CD4-positive, CD25-positive, alpha-beta regulatory T cell (primary cell): ENCODE data around the gene USP4. TPM values are rescaled to one million over a fixed set of nuclear protein-coding genes. Genes with fewer than 3 reads are reported as not detected.

Source experiments
- ATAC-seq, 2 donors: fragments of 150-1000 bp; cut with Tn5 transposase; one replicate each; pipeline ENCODE4 v1.10.0; 2021; ENCODE audit warnings: low read depth in 2 of 2, moderate number of reproducible peaks in 2 of 2, moderate library complexity in 1 of 2
- DNase-seq, 3 donors: peaks; one replicate each; pipeline versions ENCODE4 v3.0.0 to v3.0.0-alpha.2; 2012 to 2022; ENCODE audit warnings: mixed read lengths in 1 of 3
- H3K27ac ChIP-seq: one replicate; pipeline ENCODE4 v1.7.0; 2013; ENCODE audit warnings: mild to moderate bottlenecking, low read length; ENCODE audit not compliant: insufficient read depth, poor library complexity, severe bottlenecking
- H3K27me3 ChIP-seq: one replicate; pipeline ENCODE4 v1.7.0; 2013; ENCODE audit warnings: low read length; ENCODE audit not compliant: control insufficient read depth, insufficient read depth
- H3K36me3 ChIP-seq: one replicate; pipeline ENCODE4 v1.7.0; 2013; ENCODE audit warnings: mild to moderate bottlenecking, low read length, moderate library complexity; ENCODE audit not compliant: control insufficient read depth, insufficient read depth
- H3K4me1 ChIP-seq: 2 replicates; pipeline ENCODE4 v1.7.0; 2013; ENCODE audit warnings: mild to moderate bottlenecking, low read length; ENCODE audit not compliant: insufficient read depth, control insufficient read depth, poor library complexity, severe bottlenecking
- H3K4me3 ChIP-seq: one replicate; pipeline ENCODE4 v1.7.0; 2013; ENCODE audit warnings: low read depth, mild to moderate bottlenecking, low read length, moderate library complexity
- H3K9me3 ChIP-seq, 2 experiments: 1 replicate in 1 of 2; 2 replicates in 1 of 2; pipeline ENCODE4 v1.7.0; 2013; ENCODE audit warnings: low read length in 2 of 2, mild to moderate bottlenecking in 1 of 2, moderate library complexity in 1 of 2; ENCODE audit not compliant: control insufficient read depth in 2 of 2
- H3K27ac Mint-ChIP-seq, 3 donors: one replicate each; pipeline ENCODE4 v1.8.0; 2020 to 2022; ENCODE audit warnings: mild to moderate bottlenecking in 3 of 3, mixed read lengths in 3 of 3, moderate library complexity in 2 of 3
- H3K27me3 Mint-ChIP-seq: one replicate; pipeline ENCODE4 v1.8.0; 2022; ENCODE audit warnings: mild to moderate bottlenecking, mixed read lengths
- H3K36me3 Mint-ChIP-seq: one replicate; pipeline ENCODE4 v1.8.0; 2020; ENCODE audit warnings: mixed read lengths
- H3K4me1 Mint-ChIP-seq, 4 donors: one replicate each; pipeline ENCODE4 v1.8.0; 2020 to 2022; ENCODE audit warnings: mixed read lengths in 4 of 4, mild to moderate bottlenecking in 1 of 4
- H3K4me3 Mint-ChIP-seq, 4 donors: one replicate each; pipeline ENCODE4 v1.8.0; 2020 to 2022; ENCODE audit warnings: mild to moderate bottlenecking in 4 of 4, mixed read lengths in 4 of 4, moderate library complexity in 3 of 4
- H3K9me3 Mint-ChIP-seq, 7 donors: one replicate each; pipeline ENCODE4 v1.8.0; 2020 to 2022; ENCODE audit warnings: mixed read lengths in 7 of 7, mild to moderate bottlenecking in 3 of 7, moderate library complexity in 2 of 7
- polyA plus RNA-seq, 4 donors: library from polyadenylated mRNA; unstranded; fragments of 300-500 nt; fragmentation: Illumina TruSeq; gene quantifications; one replicate each; pipeline ENCODE4 v1.2.3, GENCODE V29; 2021
- total RNA-seq: library from RNA; stranded (reverse); gene quantifications from one replicate; pipeline ENCODE4 v1.2.3, GENCODE V29; 2022

USP4 gene, protein sequence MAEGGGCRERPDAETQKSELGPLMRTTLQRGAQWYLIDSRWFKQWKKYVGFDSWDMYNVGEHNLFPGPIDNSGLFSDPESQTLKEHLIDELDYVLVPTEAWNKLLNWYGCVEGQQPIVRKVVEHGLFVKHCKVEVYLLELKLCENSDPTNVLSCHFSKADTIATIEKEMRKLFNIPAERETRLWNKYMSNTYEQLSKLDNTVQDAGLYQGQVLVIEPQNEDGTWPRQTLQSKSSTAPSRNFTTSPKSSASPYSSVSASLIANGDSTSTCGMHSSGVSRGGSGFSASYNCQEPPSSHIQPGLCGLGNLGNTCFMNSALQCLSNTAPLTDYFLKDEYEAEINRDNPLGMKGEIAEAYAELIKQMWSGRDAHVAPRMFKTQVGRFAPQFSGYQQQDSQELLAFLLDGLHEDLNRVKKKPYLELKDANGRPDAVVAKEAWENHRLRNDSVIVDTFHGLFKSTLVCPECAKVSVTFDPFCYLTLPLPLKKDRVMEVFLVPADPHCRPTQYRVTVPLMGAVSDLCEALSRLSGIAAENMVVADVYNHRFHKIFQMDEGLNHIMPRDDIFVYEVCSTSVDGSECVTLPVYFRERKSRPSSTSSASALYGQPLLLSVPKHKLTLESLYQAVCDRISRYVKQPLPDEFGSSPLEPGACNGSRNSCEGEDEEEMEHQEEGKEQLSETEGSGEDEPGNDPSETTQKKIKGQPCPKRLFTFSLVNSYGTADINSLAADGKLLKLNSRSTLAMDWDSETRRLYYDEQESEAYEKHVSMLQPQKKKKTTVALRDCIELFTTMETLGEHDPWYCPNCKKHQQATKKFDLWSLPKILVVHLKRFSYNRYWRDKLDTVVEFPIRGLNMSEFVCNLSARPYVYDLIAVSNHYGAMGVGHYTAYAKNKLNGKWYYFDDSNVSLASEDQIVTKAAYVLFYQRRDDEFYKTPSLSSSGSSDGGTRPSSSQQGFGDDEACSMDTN
- total RNA-seq (122 TPM), polyA plus RNA-seq (10 to 100 TPM; 58.2 to 64.7 (median 59.3) TPM)

DNA sequence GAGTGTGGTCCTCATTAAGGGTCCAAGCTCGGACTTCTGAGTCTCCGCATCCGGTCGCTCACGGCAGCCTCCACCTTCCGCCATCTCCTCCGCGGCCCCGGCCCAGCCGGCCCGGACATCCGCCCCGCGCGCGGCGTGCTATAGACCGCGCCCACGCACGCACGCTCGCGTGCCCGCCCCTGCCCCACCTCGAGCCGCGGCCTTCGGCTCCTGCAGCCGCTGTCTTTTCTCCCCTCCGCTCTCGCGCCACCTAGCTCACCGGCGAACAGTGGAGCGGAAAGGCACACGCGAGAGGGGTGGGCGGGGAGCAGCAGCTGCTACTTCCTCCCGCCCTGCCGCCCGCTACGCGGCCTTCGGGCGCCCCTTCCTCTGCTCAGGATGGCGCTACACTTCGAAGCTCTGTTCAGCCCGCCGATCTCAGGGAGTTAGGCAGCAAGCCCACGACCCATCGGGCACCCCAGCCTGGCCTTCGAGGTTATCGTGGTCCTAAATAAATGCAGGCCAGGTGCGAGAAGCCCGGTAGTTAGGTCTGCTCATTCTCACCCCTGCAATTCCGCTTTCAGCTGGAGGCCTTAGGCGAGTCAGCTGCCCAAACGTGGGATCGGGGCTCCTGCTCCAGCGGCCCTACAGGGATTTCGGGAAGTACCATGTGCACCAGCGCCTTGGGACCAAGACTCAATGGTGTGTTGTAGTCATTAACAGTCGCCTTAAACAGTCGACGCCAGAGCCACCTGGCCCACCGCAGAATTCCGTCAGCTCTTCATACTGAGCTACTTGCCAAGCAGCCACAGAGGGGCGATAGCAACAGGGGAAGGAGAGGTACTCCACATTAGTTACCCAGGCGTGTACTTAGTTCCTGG, at the start of gene USP4:
TSS of gene USP4 (minus strand) at position 113 of the 860 bp plus-strand sequence. CDS start at position 84, 29 bp downstream.
- H3K36me3 Mint-ChIP-seq: peaks cover 8% of the 10 kb centered on the region
- peaks cover 24 to 56% (median 41%) of the 10 kb centered on the region in 4 donors for H3K4me1 Mint-ChIP-seq
- peak within 1 kb of the TSS; percentile 83 to 98 (median 96) for H3K4me3 Mint-ChIP-seq
- H3K9me3 Mint-ChIP-seq: no peaks in the 10 kb centered on the region
- Histone ChIP-seq H3K4me3 (peak within 1 kb of the TSS; percentile 90), H3K27me3 (no peaks in the 10 kb centered on the region), H3K4me1 (peaks cover 51% of the 10 kb centered on the region), H3K9me3 (no peaks in the 10 kb centered on the region), H3K36me3 (peaks cover 13% of the 10 kb centered on the region), H3K27ac (peak within 1 kb of the TSS; percentile 98)
- DNase-seq (peak; percentile 87 to 98 (median 92)), ATAC-seq (peak; percentile 91 to 93)
- peak within 1 kb of the TSS; percentile 95 to 99 (median 98) for H3K27ac Mint-ChIP-seq
- H3K27me3 Mint-ChIP-seq: no peaks in the 10 kb centered on the region

DNA sequence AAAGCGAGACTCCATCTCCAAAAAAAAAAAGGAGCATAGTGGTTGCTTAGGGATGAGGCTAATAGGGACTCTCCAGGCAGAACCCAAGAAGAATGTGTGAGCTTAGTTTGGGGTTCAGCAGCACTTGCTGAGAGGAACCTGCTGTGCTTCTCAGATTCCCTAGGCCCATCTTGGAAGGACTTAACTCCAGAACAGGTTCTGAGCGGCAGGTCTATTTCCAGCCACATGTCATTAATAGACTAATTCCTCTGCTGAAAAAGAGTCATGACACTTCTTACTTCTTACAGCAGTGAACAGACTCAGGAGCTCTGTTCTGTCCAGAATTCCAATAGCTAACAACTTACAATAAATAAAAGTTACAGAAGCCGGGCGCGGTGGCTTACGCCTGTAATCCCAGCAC, 49.4 kb upstream of the USP4 start:
- Histone ChIP-seq H3K27me3 (no peaks in the 10 kb centered on the region), H3K36me3 (peaks cover 8% of the 10 kb centered on the region), H3K9me3 (no peaks in the 10 kb centered on the region), H3K4me3 (no peak overlapping the region), H3K27ac (no peak overlapping the region), H3K4me1 (peaks cover 38% of the 10 kb centered on the region)
- Mint-ChIP-seq H3K4me1 (peaks cover 15 to 79% (median 39%) of the 10 kb centered on the region in 4 donors), H3K27me3 (no peaks in the 10 kb centered on the region), H3K36me3 (peaks cover 11% of the 10 kb centered on the region), H3K27ac (no peak overlapping the region), H3K9me3 (no peaks in the 10 kb centered on the region), H3K4me3 (peak overlapping the region in 1 of 4 donors; percentile 50)
- ATAC-seq: no peak
- no peak for DNase-seq

DNA sequence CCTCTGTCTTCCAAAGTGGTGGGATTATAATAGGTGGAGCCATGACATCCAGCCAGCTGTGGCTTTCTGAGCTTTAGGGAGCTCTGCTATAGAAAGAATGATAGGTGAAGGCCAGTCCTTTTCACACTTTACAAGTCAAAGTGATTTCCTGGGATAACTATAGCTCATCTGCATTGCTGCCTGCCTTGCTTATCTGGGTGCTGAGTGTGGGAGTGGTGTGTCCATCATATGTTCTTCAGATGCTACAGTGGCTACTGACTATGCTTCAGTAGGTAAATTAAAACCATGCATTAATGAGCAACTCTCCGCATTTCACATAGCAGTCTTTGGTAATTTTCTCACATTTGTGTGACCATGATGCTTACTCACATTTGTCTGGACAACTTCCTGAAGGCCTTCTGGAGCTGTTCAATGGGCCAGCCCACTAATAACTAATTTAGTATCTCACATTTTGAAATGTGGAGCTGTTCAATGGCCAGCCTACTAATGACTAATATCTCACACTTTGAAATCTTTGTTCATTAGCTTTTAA, 48.5 kb upstream of the USP4 start:
- Mint-ChIP-seq H3K27me3 (no peaks in the 10 kb centered on the region), H3K9me3 (no peaks in the 10 kb centered on the region), H3K36me3 (peaks cover 10% of the 10 kb centered on the region), H3K4me3 (peak overlapping the region in 2 of 4 donors; percentile 3 to 30), H3K27ac (peak overlapping the region in 2 of 3 donors; percentile 5 to 39), H3K4me1 (peaks cover 15 to 79% (median 46%) of the 10 kb centered on the region in 4 donors)
- peaks cover 38% of the 10 kb centered on the region for H3K4me1 ChIP-seq
- no peak overlapping the region for H3K4me3 ChIP-seq
- no peak overlapping the region for H3K27ac ChIP-seq
- H3K36me3 ChIP-seq: peaks cover 8% of the 10 kb centered on the region
- ATAC-seq: no peak
- no peaks in the 10 kb centered on the region for H3K9me3 ChIP-seq
- DNase-seq: no peak
- H3K27me3 ChIP-seq: no peaks in the 10 kb centered on the region

DNA sequence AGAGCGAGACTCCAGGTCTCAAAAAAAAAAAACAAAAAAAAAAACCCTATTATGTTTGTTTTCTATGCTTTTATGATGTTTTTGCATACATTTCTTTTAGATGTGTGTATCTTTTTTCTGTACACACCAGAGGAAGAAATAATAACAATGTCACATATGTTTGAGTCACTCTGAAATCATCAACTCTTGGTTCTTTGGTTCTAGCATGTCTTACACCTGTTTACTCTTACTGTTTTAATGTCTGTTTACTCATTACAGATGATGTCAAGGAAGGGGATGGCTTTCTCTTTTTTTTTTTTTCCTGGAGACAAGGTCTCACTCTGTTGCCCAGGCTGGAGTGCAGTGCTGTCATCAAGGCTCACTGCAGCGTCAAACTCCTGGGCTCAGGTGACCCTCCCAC, 47.9 kb upstream of the USP4 start:
- no peaks in the 10 kb centered on the region for H3K9me3 Mint-ChIP-seq
- Histone ChIP-seq H3K9me3 (no peaks in the 10 kb centered on the region), H3K4me3 (no peak overlapping the region), H3K27me3 (no peaks in the 10 kb centered on the region), H3K36me3 (peaks cover 8% of the 10 kb centered on the region), H3K27ac (no peak overlapping the region), H3K4me1 (peaks cover 38% of the 10 kb centered on the region)
- H3K4me1 Mint-ChIP-seq: peaks cover 15 to 79% (median 44%) of the 10 kb centered on the region in 4 donors
- peak overlapping the region in 1 of 3 donors; percentile 39 for H3K27ac Mint-ChIP-seq
- no peak for DNase-seq
- peak overlapping the region in 2 of 4 donors; percentile 30 to 51 for H3K4me3 Mint-ChIP-seq
- no peaks in the 10 kb centered on the region for H3K27me3 Mint-ChIP-seq
- no peak for ATAC-seq
- H3K36me3 Mint-ChIP-seq: peaks cover 7% of the 10 kb centered on the region

DNA sequence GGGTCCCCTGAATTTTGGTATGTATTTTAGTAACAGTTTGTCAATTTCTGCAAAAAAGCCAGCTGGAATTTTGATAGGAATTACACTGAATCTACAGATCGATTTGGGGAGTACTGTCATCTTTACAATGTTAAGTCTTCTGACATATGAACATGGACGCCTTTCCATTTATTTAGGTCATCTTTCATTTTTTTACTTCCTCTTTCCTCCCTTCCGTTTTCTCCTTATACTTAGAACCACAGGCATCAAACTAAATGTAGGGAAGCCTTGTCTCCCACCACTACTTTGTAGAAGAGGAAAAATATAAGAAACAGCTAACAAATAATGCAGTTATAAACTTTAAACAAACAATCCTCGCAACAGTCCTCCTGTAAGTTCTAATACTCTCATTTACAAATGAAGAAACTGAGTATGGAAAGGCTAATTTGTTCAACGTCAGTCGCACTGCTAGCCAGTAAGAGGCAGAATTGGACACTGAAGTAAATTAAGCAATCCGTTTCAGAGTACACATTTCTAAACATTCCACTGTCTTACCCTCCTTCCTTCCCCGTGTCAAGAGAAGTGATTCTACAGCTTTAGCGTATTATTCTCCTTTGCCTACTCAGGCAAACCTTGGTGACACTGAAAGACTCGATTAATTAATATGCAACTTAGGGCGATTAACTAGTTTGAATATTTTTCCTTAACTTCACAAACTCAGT, 46.4 kb upstream of the USP4 start:
- H3K27me3 Mint-ChIP-seq: no peaks in the 10 kb centered on the region
- peaks cover 7% of the 10 kb centered on the region for H3K36me3 Mint-ChIP-seq
- H3K27ac ChIP-seq: no peak overlapping the region
- no peaks in the 10 kb centered on the region for H3K27me3 ChIP-seq
- ATAC-seq (no peak), DNase-seq (no peak)
- peaks cover 4% of the 10 kb centered on the region for H3K36me3 ChIP-seq
- H3K27ac Mint-ChIP-seq: peak overlapping the region in 2 of 3 donors; percentile 4 to 9
- peaks cover 15 to 83% (median 42%) of the 10 kb centered on the region in 4 donors for H3K4me1 Mint-ChIP-seq
- peak overlapping the region; percentile 26 for H3K4me3 ChIP-seq
- no peaks in the 10 kb centered on the region for H3K9me3 Mint-ChIP-seq
- H3K4me3 Mint-ChIP-seq: peak overlapping the region in 3 of 4 donors; percentile 0 to 35 (median 21)
- H3K4me1 ChIP-seq: peaks cover 38% of the 10 kb centered on the region
- no peaks in the 10 kb centered on the region for H3K9me3 ChIP-seq

DNA sequence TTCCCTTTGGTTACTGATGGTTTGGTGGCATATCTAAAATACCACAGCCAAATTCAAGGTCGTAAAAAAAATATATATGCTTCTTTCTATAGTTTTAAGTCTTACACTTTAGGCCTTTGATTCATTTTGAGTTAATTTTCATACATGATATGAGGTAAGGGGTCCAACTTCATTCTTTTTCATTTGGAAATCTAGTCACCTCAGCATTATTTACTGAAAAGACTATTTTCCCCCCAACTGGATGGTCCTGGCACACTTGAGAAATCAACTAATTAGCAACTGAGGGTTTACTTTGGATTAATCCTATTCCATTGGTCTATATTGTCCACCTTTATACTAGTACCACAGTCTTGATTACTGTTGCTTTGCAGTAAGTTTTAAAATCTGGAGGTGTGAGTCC, 45.8 kb upstream of the USP4 start:
- H3K27ac ChIP-seq: no peak overlapping the region
- ATAC-seq: no peak
- no peaks in the 10 kb centered on the region for H3K27me3 ChIP-seq
- H3K9me3 Mint-ChIP-seq: no peaks in the 10 kb centered on the region
- no peak for DNase-seq
- H3K4me3 ChIP-seq: peak overlapping the region; percentile 26
- H3K4me1 ChIP-seq: peaks cover 38% of the 10 kb centered on the region
- no peaks in the 10 kb centered on the region for H3K27me3 Mint-ChIP-seq
- no peaks in the 10 kb centered on the region for H3K9me3 ChIP-seq
- H3K27ac Mint-ChIP-seq: peak overlapping the region in 1 of 3 donors; percentile 4
- peak overlapping the region in 2 of 4 donors; percentile 11 to 15 for H3K4me3 Mint-ChIP-seq
- H3K4me1 Mint-ChIP-seq: peaks cover 15 to 85% (median 41%) of the 10 kb centered on the region in 4 donors
- peaks cover 4% of the 10 kb centered on the region for H3K36me3 ChIP-seq
- peaks cover 7% of the 10 kb centered on the region for H3K36me3 Mint-ChIP-seq
